Dermis blood vessel endothelial cell (primary cell): ENCODE measurements around the gene TAAR6. TPM values are rescaled to one million over a fixed set of nuclear protein-coding genes. Genes with fewer than 3 reads are reported as not detected.
"Not testable (repeated sequence)": the region's sequence is repeated elsewhere in the genome, so short reads cannot be mapped to it uniquely, and the experiment has no call there.

Source experiments
- DNase-seq: peaks from one replicate; pipeline ENCODE4 v3.0.0; 2010
- total RNA-seq: library from RNA; depleted of rRNA; stranded (reverse); fragments of >200 nt; gene quantifications from 2 replicates; pipeline ENCODE4 v1.2.3, GENCODE V29; 2014

The TAAR6 gene
- total RNA-seq, 1 donor from 2014 or later = not detected

DNA sequence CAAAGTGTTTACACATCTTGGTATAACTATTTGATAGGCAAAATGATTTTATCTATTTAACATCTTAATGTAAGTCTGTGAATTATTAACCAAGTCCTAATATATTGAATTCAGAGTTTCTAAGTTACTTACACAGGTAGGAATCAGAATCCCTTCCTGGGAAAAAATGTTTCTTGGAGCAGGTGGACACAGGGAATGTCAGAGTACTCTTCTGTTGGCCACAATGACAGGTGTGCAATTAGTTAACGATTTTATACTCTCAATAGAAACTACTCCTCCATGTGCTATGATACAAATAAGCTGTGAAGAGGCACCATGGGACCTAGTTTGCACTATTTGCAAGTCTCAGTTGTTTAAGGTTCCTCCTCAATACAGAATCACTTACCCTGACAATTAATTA is 20.2 kb downstream of the TAAR6 start:
- no peak for DNase-seq

- no peak for DNase-seq
Observed at GRCh38 chr6:132592855-132593254, 22.7 kb downstream of the TAAR6 start.

- DNase-seq = no peak
Observed at GRCh38 chr6:132596201-132596600, 26.1 kb downstream of the TAAR6 start.

GRCh38 chr6:132598473-132598872 is 28.4 kb downstream of the TAAR6 start:
- DNase-seq = no peak

DNA sequence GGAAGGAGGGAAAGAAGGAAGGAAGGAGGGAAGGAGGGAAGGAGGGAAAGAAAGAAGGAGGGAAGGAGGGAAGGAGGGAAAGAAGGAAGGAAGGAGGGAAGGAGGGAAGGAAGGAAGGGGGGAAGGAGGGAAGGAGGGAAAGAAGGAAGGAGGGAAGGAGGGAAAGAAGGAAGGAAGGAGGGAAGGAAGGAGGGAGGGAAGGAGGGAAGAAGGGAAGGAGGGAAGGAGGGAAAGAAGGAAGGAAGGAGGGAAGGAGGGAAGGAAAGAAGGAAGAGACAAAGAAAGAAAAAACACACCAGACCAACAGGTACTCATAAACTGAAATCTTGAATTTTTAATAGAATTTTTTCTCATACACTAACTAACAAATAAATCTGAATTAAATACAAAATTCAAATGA is 30.8 kb downstream of the TAAR6 start:
- not testable (repeated sequence) for DNase-seq

GRCh38 chr6:132604635-132605152 is 34.6 kb downstream of the TAAR6 start:
- DNase-seq = no peak

DNA sequence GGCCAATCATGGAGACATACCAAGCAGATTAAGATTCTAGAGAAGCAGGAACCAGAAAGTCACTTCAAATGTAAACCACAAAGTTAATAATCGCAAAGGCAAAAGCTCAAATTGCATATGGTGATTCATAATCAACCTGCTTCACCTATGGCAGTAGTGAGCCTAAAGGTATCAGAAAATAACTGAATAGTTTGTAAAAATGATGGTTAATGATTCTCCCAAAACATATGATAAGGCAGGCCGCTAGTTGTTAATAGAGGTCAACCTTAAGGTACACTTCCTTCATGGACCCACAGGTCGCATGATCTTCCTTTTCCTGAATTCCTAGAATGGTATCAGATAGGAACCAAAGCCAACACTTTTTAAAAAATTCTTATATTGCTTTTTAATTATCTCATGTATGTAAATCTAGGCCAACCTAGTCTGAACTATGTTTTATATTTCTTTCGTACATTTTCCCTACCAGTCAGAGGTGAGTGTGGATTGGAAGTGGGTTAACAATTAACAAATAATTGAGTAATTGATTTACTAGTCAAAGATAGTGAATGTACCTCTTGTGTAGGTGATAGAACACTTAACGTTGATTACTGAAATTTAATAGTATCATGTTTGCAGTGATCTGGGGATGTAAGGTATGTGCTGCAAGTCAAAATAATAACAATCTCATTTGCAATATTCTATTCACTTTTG is 37.6 kb downstream of the TAAR6 start:
- no peak for DNase-seq

DNA sequence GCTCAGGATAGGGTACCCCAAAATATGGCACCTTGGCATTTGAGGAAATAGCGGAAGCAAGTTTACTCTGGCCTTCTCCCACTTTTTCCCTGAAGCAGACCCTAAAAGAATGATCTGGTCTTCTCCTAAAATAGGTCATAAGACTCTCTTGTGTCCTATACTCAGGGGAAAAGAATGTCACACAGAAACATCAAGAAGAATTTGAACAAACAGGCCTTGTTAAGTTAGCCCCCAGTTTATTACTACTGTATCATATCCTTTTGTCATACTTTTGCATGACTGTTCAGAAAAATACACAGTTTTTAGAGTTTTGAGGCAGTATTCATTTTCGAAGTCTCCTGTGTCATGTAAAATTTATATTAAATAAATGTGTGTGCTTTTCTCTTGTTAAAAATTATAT is 41.5 kb downstream of the TAAR6 start:
- no peak for DNase-seq

DNA sequence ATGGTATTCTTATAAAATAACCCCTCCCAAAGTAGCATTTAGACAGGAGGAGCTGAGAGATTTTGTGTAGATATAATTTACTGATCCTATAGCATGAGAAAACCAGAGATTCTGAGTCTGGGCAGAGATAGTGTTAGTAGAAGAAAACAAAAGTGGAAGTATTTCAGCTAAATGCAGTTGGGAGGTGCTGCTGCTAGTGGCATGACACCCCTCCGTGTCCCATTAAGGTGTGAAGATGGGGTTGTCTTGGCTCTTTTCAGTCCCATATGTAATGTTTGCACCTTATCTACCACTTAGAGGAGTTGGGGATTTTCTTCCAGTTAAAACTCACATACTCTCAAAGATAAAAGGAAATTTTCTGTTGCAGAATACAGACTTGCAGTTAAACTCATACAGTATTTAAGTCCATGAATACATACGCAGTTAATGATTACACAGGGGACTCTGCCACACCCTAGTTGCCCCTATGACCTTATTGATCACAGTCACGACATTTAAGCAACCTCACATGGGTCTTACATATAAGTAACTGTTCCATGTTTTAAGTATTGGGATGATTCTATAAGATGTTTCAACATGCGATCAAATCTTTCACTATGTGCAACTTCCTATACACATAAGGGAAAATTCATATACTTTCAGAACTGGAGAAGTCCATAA is 42.5 kb downstream of the TAAR6 start:
- no peak for DNase-seq

GRCh38 chr6:132614554-132614953 is 44.4 kb downstream of the TAAR6 start:
- no peak for DNase-seq

DNA sequence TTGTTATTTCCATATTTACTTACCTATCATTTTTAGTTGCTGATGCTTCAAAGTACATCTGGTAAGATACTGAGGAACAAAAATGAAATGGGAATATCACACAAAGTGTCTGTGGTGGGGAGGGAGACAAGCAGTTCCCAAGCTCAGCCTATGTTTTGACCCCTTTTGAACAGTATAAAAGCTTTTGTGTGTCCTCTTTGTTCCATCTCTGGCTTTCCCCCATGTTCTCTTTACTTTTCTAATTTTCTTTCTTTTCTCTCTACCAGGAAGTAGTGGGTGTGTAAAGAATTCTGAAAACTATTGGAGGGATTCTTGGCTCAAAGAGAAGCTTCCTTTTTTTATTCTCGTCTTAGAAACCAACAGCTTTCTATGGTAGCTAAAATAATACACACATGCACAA is 46.6 kb downstream of the TAAR6 start:
- no peak for DNase-seq

Other genes starting within 250 kb of the TAAR6 start
- 0.34 and 0.65 TPM in 2 replicates for gene MOXD1, start 168.8 kb upstream of the TAAR6 start, total RNA-seq
- 55.1 and 58.9 TPM in 2 replicates for gene STX7, start 57.2 kb upstream of the TAAR6 start, total RNA-seq
- not detected in 2 replicates for gene TAAR9, start 32.0 kb upstream of the TAAR6 start, total RNA-seq
- not detected in 2 replicates for gene TAAR8, start 17.6 kb upstream of the TAAR6 start, total RNA-seq
- not detected in 2 replicates for gene TAAR5, start 19.4 kb downstream of the TAAR6 start, total RNA-seq
- gene TAAR2, start 54.0 kb downstream of the TAAR6 start, total RNA-seq = not detected in 2 replicates
- gene TAAR1, start 88.9 kb downstream of the TAAR6 start, total RNA-seq = not detected in 2 replicates
- not detected in 2 replicates for gene VNN1, start 143.7 kb downstream of the TAAR6 start, total RNA-seq
- not detected in 2 replicates for gene VNN2, start 187.6 kb downstream of the TAAR6 start, total RNA-seq
- gene SLC18B1, start 228.3 kb downstream of the TAAR6 start, total RNA-seq = 7.7 and 11.2 TPM in 2 replicates
- 836 and 1,354 TPM in 2 replicates for gene RPS12, start 244.2 kb downstream of the TAAR6 start, total RNA-seq